Measurements from ENCODE around the gene SRGAP1.

DNA sequence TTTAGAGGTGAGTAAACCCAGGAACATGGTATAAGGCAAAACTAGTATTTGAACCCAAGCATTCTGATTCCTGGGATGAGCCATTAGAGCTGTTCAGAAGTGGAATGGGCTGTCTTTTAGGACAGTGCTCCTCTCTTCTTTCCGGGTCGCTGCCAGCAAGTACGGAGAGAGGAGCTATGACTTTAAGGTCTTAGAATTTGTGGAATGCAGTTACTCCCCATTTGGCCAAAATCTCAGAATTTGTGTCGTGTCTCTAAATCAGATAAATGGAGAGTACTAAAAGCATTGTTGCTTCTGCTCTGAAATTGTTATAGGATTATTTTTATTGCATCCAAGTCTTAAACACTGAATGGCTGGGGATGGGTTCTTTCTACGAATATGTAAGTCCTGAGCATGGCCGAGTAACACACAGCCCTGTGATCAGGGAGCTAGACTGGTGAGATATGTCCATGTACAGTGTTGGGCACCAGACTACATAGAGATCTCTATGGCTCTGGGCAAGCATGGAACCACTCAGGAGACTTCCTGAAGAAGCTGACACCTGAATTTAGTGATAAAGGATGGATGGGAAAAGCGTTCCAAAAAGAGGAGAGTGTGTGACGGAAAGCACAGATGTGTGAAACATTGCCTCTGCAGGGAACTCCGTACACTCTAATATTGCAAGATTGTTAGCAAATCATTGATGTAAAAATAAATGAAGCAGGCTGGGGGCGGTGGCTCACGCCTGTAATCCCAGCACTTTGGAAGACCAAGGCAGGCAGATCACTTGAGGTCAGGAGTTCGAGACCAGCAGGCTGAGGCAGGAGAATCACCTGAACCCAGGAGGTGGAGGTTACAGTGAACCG is 184.7 kb downstream of the SRGAP1 start:
- TF ChIP-seq, protein P1, sequence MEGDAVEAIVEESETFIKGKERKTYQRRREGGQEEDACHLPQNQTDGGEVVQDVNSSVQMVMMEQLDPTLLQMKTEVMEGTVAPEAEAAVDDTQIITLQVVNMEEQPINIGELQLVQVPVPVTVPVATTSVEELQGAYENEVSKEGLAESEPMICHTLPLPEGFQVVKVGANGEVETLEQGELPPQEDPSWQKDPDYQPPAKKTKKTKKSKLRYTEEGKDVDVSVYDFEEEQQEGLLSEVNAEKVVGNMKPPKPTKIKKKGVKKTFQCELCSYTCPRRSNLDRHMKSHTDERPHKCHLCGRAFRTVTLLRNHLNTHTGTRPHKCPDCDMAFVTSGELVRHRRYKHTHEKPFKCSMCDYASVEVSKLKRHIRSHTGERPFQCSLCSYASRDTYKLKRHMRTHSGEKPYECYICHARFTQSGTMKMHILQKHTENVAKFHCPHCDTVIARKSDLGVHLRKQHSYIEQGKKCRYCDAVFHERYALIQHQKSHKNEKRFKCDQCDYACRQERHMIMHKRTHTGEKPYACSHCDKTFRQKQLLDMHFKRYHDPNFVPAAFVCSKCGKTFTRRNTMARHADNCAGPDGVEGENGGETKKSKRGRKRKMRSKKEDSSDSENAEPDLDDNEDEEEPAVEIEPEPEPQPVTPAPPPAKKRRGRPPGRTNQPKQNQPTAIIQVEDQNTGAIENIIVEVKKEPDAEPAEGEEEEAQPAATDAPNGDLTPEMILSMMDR (IDR thresholded peaks at IDR 0.05), result no peak
- TF ChIP-seq POLR2AphosphoS5 (IDR thresholded peaks at IDR 0.05) (no peak), POLR2A (IDR thresholded peaks at IDR 0.05) (no peak)

Data from gastroesophageal sphincter (tissue), 3 donors.